DMS 273 (cell line): ENCODE measurements around the gene SLCO4A1.
A peak's percentile ranks its signal among the peaks of the same experiment; 100 is the strongest.

Experiments used
- DNase-seq: peaks from one replicate; lab custom pipeline; 2025; ENCODE audit not compliant: unreplicated experiment; lab: John Stamatoyannopoulos, UW

Gene SLCO4A1

DNA sequence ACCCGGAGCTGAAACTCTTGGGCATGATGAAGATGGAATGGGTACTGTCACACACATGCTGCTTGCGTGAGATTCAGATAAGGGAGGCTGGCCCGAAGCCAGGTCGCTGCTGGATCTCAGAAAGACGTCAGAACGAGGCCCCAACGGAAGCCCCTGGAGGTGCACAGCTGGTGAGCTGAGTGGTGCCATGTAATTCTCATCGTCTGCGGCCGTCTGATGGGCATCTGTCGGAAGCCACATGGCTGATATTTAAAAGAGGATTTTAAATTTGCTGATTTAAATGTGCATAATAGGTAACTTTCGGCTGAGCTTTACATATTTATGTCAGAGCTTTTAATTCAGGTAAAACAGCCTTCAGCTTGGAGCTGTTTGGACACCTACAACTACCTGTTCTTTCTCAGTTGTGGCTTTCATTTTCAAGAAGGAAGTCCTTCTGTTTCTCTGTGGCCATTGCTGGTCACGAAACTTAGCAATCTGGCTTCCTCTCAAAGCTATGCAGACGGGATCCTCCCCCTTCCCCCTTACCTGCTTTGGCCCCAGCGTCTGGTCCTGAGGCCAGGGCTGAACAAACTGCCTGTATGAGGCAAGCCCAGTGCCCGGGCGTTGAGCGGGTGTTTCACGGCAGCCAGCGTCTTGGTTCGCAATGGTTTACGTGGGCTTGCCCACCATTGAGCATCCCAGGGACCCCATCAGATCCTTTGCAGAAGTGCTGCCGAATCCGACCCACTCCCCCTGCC, 9.2 kb downstream of the SLCO4A1 start:
- DNase-seq = peak; percentile 92

DNA sequence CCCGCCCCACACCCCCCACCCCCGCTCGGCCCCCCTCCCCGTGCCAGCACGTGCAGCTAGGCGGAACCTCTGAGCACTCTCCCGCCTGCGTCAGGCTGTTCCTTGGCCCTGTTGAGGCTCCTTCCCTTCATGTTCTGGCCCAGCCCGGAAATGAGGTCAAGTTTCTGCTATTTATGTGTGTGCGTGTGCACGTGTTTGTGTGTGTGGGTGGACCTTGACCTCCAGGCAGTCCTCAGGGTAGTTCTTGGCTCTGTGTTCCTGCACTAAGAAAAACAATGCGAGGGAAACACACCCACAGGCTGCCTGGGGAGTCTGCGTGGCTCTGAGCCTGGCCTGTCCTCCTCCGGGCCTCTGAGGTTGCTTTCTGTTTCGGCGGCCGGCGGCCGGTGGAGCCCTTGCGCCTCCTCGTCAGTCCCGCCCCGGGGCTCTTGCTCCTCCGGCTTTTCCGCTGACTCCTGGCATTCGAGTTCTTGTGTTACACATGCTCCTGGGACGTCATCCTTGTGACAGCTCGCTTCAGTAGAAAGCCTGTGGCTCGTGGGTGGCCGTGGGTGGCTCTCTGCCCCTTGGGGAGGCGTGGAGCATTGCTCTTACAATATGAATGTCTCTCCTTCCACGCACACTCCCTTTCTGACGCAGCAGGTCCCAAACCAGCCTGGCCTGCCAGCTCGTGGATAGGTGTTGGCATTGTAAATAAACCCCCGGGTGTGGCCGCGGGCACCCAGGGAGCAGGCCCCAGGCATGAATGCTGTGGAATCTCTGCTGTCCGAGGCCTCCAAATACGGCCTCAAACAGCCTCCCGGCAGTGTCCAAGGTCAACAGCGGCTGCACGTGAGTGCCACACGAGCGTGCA, 10.0 kb downstream of the SLCO4A1 start:
- no peak for DNase-seq

GRCh38 chr20:62652894-62653305, 10.6 kb downstream of the SLCO4A1 start:
- DNase-seq = no peak

DNA sequence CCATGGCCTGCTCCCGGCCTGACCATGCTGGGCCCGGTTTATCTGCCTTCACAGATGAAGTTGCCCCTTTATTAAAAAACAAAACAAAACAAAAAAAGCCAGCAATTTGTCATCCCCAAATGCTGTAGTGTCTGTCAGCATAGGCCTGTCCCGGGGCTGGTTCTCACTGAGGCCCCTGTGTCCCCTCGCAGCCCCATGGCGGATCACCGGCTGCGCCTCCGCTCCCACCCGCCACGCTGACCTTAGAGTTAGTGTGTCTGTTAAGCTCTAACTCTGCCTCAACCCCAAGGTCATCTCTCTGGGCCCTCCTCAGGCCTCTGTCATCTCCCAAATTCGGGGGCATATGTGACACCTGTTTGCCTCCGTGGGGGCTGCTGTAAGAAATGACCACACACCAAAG, 11.1 kb downstream of the SLCO4A1 start:
- no peak for DNase-seq

- no peak for DNase-seq
Measured at GRCh38 chr20:62653951-62654685, 11.8 kb downstream of the SLCO4A1 start.

DNA sequence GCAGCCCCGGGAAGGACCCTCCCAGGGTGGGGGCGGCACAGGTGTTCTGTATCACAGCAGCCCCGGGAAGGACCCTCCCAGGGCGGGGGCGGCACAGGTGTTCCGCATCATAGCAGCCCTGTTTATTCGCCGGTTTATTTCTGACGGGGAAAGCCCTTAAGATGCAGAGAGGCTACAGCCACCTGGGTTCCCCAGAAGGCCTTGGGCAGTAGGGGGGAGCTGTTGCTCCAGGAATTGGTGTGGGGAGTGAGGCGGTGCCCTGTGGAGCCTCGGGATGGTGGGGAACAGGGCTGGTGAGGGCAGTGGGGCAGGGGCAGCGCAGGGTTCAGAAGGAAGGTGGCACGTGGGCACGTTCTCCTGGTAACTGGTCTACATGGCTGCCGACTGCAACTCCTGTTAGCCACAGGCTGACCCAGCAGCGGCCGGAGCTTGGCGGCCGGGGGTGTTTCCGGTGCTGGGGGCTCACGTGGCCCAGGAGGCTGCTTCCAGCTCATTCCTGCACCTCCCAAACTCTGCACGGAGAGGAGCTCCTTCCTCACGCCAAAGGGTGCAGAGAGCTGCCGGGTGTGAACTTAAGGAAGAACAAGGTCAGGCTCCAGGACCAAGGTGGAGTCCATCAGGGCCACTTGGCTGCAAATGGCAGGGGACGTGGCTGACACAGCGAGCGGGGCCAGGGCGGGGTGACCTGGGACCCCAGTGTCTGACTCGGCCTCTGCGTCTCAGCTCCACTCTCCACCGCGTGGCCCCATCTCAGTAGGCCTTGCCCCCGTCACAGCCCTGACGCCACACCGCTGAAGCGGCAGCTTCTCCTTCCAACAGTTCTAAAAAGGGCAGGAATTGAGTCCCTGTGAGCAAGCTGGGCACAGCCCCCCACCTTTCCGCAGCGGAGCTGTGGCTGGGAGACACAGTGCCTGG, 13.2 kb downstream of the SLCO4A1 start:
- DNase-seq = no peak

DNA sequence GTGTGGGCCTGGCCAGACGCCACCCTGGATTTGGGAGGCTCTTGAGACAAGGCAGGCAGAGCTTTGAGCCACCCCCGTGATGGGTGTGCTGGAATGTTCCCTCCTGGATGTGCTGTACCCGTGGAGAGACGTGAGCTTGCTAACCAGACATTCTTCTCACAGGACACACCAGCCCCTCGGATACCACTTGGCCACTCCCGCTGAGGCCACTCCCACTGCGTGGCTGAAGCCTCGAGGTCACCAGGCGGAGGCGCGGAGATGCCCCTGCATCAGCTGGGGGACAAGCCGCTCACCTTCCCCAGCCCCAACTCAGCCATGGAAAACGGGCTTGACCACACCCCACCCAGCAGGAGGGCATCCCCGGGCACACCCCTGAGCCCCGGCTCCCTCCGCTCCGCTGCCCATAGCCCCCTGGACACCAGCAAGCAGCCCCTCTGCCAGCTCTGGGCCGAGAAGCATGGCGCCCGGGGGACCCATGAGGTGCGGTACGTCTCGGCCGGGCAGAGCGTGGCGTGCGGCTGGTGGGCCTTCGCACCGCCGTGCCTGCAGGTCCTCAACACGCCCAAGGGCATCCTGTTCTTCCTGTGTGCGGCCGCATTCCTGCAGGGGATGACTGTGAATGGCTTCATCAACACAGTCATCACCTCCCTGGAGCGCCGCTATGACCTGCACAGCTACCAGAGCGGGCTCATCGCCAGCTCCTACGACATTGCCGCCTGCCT, 14.1 kb downstream of the SLCO4A1 start:
- no peak for DNase-seq

DNA sequence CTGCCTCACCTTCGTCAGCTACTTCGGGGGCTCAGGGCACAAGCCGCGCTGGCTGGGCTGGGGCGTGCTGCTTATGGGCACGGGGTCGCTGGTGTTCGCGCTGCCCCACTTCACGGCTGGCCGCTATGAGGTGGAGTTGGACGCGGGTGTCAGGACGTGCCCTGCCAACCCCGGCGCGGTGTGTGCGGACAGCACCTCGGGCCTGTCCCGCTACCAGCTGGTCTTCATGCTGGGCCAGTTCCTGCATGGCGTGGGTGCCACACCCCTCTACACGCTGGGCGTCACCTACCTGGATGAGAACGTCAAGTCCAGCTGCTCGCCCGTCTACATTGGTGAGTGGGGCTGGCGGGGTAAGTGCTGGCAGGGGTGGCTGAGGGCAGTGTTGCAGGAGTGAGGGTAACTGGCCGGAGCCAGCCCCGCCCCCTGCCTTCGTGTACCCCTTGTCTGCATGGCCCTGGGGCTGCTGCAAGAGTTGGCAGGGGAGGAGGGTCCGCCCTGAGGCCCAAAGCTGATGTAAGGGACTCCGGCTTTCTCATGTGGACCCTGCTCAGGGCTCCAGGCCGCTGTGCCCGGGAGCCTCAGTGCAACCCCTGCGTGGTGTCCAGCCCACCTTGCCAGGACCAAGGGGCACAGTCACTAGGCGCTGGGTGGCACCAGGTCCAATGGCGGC, 14.8 kb downstream of the SLCO4A1 start:
- no peak for DNase-seq

DNA sequence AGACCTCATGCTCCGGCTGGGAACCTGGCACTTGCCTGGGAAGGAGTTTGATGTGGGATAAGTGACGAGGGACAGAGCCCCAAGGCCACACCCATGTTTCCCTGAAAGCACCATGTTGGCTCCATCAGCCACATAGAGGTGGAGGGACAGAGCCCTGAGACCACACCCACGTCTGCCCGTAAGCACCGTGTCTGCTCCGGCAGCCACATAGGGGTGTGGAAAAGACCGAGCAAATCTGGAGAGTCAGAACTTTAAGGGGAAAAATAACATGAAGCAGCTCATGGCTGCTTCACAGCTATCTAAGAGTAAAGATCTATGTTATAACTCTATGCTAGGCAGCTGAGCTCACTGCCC, 15.3 kb downstream of the SLCO4A1 start:
- no peak for DNase-seq

GRCh38 chr20:62657956-62658355, 15.7 kb downstream of the SLCO4A1 start:
- no peak for DNase-seq

GRCh38 chr20:62658593-62659178, 16.4 kb downstream of the SLCO4A1 start:
- no peak for DNase-seq

GRCh38 chr20:62659488-62660239, 17.4 kb downstream of the SLCO4A1 start:
- peak; percentile 64 for DNase-seq

GRCh38 chr20:62660240-62660615, 17.9 kb downstream of the SLCO4A1 start:
- no peak for DNase-seq

DNA sequence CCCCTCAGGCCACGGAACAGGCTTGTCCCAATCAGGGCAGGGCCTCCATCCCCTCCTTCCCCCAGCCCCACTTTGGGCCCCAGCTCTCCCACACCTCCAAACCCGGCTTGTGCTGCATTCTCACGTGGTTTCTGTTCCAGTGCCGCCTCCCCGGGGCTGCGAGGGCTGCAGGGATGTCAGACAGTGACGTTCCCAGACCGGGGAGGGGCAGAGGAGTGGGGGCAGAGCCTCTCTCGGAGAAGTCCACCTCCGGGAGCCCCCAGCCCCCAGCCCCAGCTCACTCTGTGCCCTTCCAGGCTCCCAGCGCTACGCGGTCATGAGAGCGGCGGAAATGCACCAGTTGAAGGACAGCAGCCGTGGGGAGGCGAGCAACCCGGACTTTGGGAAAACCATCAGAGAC, 18.5 kb downstream of the SLCO4A1 start:
- DNase-seq = no peak

GRCh38 chr20:62661647-62662046, 19.3 kb downstream of the SLCO4A1 start:
- no peak for DNase-seq

GRCh38 chr20:62662422-62662821, 20.1 kb downstream of the SLCO4A1 start:
- no peak for DNase-seq

DNA sequence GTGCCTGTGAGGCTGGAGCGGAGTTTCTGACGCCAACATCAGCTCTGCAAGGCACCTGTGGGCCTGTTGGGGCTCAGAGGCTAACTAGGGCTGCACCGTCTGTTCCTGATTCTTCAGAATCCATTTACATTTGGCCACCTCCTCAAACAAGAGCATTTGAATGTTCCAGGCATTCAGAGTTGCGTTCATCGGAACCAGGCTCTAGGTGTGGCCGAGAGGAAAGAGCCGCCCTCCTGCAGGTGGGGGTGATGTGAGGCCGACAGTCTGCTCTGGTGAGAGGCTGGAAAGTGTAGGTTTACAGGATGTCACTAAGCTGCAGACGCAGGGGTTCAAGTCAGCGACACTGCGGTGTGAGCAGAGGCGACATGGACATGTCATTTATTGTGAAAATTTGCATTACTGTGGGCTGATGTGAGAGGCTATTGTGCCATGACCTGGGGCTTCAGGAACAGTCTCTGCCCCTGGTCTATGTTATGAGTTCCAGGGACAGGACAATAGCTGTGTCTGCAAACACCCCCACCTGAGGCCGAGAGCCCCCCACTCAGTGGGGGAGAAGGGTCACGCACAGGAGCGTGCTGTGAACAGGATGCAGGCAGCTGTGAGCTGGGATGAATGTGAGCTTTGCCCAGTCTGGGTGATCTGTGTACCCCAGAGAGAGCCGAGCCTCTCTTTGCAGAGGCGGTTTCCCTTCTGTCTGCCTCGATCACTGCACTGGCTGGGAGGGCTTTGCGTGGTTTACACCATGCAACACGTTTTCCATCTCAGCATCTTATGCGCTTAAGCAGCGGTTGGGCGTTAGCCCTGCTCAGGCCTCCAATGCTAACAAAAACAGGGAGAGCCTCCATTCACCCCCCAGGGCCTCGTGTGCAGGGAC, 21.1 kb downstream of the SLCO4A1 start:
- no peak for DNase-seq
